B cell (primary cell): ENCODE results near the gene TFEB. TPM values are rescaled to one million over a fixed set of nuclear protein-coding genes. Genes with fewer than 3 reads are reported as not detected.

Experiments
- ATAC-seq: fragments of 200-7000 bp; cut with Tn5 transposase; one replicate; pipeline ENCODE4 v1.10.0; 2021; ENCODE audit warnings: low read depth, mild to moderate bottlenecking, moderate number of reproducible peaks, moderate library complexity
- CTCF ChIA-PET: fragments of 350-600 bp; sonication (Branson Sonifier 250); formaldehyde crosslinking; loops from one replicate; lab custom pipeline; 2021; ENCODE audit warnings: antibody characterized with exemption, inconsistent platforms; lab: Charles Lee
- POLR2A ChIA-PET: fragments of 350-600 bp; sonication (Branson Sonifier 250); formaldehyde crosslinking; loops from one replicate; lab custom pipeline; 2021; ENCODE audit warnings: antibody characterized with exemption; lab: Charles Lee
- DNase-seq: peaks from one replicate; pipeline ENCODE4 v3.0.0; 2013
- H2AFZ ChIP-seq: 2 replicates; pipeline ENCODE4 v1.6.1; 2012; ENCODE audit warnings: mild to moderate bottlenecking, low read depth, low read length; ENCODE audit not compliant: insufficient read depth, poor library complexity, severe bottlenecking
- H3K27ac ChIP-seq, 2 donors: 1 replicate in 1 of 2; 2 replicates in 1 of 2; pipeline ENCODE4 v1.5.1; 2012 to 2013; ENCODE audit warnings: low read length in 2 of 2, mild to moderate bottlenecking in 2 of 2, moderate library complexity in 1 of 2
- H3K27me3 ChIP-seq, 4 experiments: fragments of 200-600 bp in 1 of 4; sonication (generic) in 1 of 4; replicated peaks in 1 of 4; 1 replicate in 2 of 4; 2 replicates in 2 of 4; pipeline versions ENCODE4 v1.6.1 to v1.7.0; 2013 to 2016; ENCODE audit warnings: low read length in 3 of 4, mild to moderate bottlenecking in 2 of 4, mixed read lengths in 1 of 4, moderate library complexity in 1 of 4; ENCODE audit not compliant: insufficient read depth in 4 of 4, control insufficient read depth in 3 of 4; ENCODE audit errors: control extremely low read depth in 1 of 4
- H3K36me3 ChIP-seq, 2 experiments: replicated peaks in 1 of 2; 1 replicate in 1 of 2; 2 replicates in 1 of 2; pipeline versions ENCODE4 v1.6.1 to v1.7.1; 2013; ENCODE audit warnings: low read length in 1 of 2; ENCODE audit not compliant: insufficient read depth in 2 of 2, control insufficient read depth in 1 of 2; ENCODE audit errors: control extremely low read depth in 1 of 2, extremely low read depth in 1 of 2
- H3K4me1 ChIP-seq, 2 donors: fragments of 200-600 bp in 1 of 2; sonication (generic) in 1 of 2; 1 replicate in 1 of 2; 2 replicates in 1 of 2; pipeline versions ENCODE4 v1.5.1 to v1.6.1; 2013 to 2017; ENCODE audit warnings: low read length in 2 of 2; ENCODE audit not compliant: control insufficient read depth in 2 of 2, insufficient read depth in 2 of 2
- H3K4me2 ChIP-seq: replicated peaks from 2 replicates; pipeline ENCODE3; 2012; ENCODE audit warnings: mild to moderate bottlenecking, low read depth, low read length; ENCODE audit not compliant: poor library complexity, severe bottlenecking
- H3K4me3 ChIP-seq, 5 experiments: fragments of 200-600 bp in 1 of 5; sonication (generic) in 1 of 5; 1 replicate in 3 of 5; 2 replicates in 2 of 5; pipeline versions ENCODE4 v1.5.1 to v1.7.0; 2011 to 2016; ENCODE audit warnings: low read length in 4 of 5, mild to moderate bottlenecking in 4 of 5, low read depth in 2 of 5, control low read depth in 1 of 5, moderate library complexity in 1 of 5; ENCODE audit not compliant: insufficient read depth in 1 of 5; ENCODE audit errors: control extremely low read depth in 1 of 5, extremely low read depth in 1 of 5
- H3K79me2 ChIP-seq: fragments of 200-600 bp; sonication (generic); one replicate; pipeline ENCODE4 v1.6.0; 2016; ENCODE audit warnings: low read length; ENCODE audit not compliant: control insufficient read depth, insufficient read depth
- H3K9ac ChIP-seq: fragments of 200-600 bp; sonication (generic); 2 replicates; pipeline ENCODE4 v1.6.1; 2017; ENCODE audit warnings: mild to moderate bottlenecking, low read length, moderate library complexity
- H3K9me3 ChIP-seq, 3 donors: one replicate each; pipeline versions ENCODE4 v1.6.1 to v1.7.1; 2013; ENCODE audit warnings: low read length in 2 of 3; ENCODE audit not compliant: control insufficient read depth in 2 of 3, insufficient read depth in 1 of 3; ENCODE audit errors: control extremely low read depth in 1 of 3
- H4K20me1 ChIP-seq: 2 replicates; pipeline ENCODE4 v1.6.0; 2012; ENCODE audit warnings: mild to moderate bottlenecking, low read length; ENCODE audit not compliant: insufficient read depth, control insufficient read depth, poor library complexity, severe bottlenecking
- H3K27ac Mint-ChIP-seq: one replicate; pipeline ENCODE4 v1.8.0; 2021; ENCODE audit warnings: mixed read lengths
- H3K27me3 Mint-ChIP-seq: one replicate; pipeline ENCODE4 v1.8.0; 2021; ENCODE audit warnings: mixed read lengths
- H3K4me1 Mint-ChIP-seq: one replicate; pipeline ENCODE4 v1.8.0; 2021; ENCODE audit warnings: mixed read lengths
- H3K4me3 Mint-ChIP-seq: one replicate; pipeline ENCODE4 v1.8.0; 2021; ENCODE audit warnings: mixed read lengths
- H3K9me3 Mint-ChIP-seq: one replicate; pipeline ENCODE4 v1.8.0; 2022; ENCODE audit warnings: mixed read lengths; ENCODE audit not compliant: insufficient read depth
- CTCF ChIP-seq: fragments of 200-600 bp; IDR thresholded peaks from one replicate; pipeline ENCODE4 v1.8.0; 2022; ENCODE audit warnings: antibody characterized with exemption, mild to moderate bottlenecking
- EZH2 ChIP-seq: IDR thresholded peaks from 2 replicates; pipeline ENCODE4 v1.6.1; 2012; ENCODE audit warnings: borderline replicate concordance, low read depth, mild to moderate bottlenecking, moderate library complexity, low read length; ENCODE audit not compliant: insufficient read depth, poor library complexity, severe bottlenecking
- WGBS: methylation state at CpG from one replicate; pipeline ENCODE4 v1.1.5; 2013; ENCODE audit warnings: missing lambda C conversion rate; ENCODE audit not compliant: insufficient coverage; 5-methylcytosine and 5-hydroxymethylcytosine counted together
- intact Hi-C: fragments of 100-400 bp; cut with micrococcal nuclease; formaldehyde crosslinking; loops from one replicate; pipeline ENCODE4 v1.10.0; 2022
- polyA plus RNA-seq: library from polyadenylated mRNA; depleted of rRNA; stranded (reverse); fragments of >200 nt; gene quantifications from 2 replicates; pipeline ENCODE4 v1.2.3, GENCODE V29; 2012
- total RNA-seq, 2 donors: library from RNA; stranded (reverse); fragments of 120-200 nt in 1 of 2; gene quantifications; 1 replicate in 1 of 2; 2 replicates in 1 of 2; pipeline versions ENCODE4 v1.2.3 to v1.2.4, GENCODE V29; 2013 to 2022

Gene TFEB
- total and polyA plus RNA-seq, 2 donors (not counting 1 experiment from before 2014, with no cell fraction given): 113 to 148 TPM

GRCh38 chr6:41640426-41640825 lies 95.0 kb downstream of the TFEB start:
- TF ChIP-seq CTCF: no peak
- TF ChIP-seq EZH2: no peak
- Mint-ChIP-seq H3K27me3 (peaks cover 56% of the 10 kb centered on the region), H3K27ac (no peak overlapping the region), H3K9me3 (no peaks in the 10 kb centered on the region), H3K4me3 (no peak overlapping the region), H3K4me1 (peaks cover 15% of the 10 kb centered on the region)
- WGBS: 88% methylated on average over 7 of the region's 7 CpGs
- Histone ChIP-seq H2AFZ (no peak overlapping the region), H3K79me2 (no peaks in the 10 kb centered on the region), H4K20me1 (no peaks in the 10 kb centered on the region), H3K27ac (no peak overlapping the region), H3K36me3 (no peaks in the 10 kb centered on the region), H3K9ac (no peak overlapping the region), H3K4me3 (no peak overlapping the region), H3K4me1 (peaks cover 17 to 21% of the 10 kb centered on the region in 2 donors), H3K9me3 (peaks cover 0 to 14% (median 0%) of the 10 kb centered on the region in 3 donors), H3K4me2 (no peak overlapping the region), H3K27me3 (peaks cover 0 to 52% (median 19%) of the 10 kb centered on the region in 4 experiments)
- ATAC-seq (no peak), DNase-seq (no peak)
- CTCF ChIA-PET: no interaction called here
- intact Hi-C loops: no loop called here
- POLR2A ChIA-PET: no interaction called here

GRCh38 chr6:41639809-41640371 lies 95.5 kb downstream of the TFEB start:
- no peak overlapping the region for H3K9ac ChIP-seq

More at GRCh38 chr6:41639809-41640371, 95.5 kb downstream of the TFEB start:
- Histone ChIP-seq H3K4me1 (peaks cover 17 to 21% of the 10 kb centered on the region in 2 donors), H3K4me3 (no peak overlapping the region), H2AFZ (no peak overlapping the region), H3K9me3 (peaks cover 0 to 14% (median 0%) of the 10 kb centered on the region in 3 donors), H3K4me2 (no peak overlapping the region), H3K27me3 (peaks cover 0 to 55% (median 19%) of the 10 kb centered on the region in 4 experiments), H4K20me1 (no peaks in the 10 kb centered on the region), H3K36me3 (no peaks in the 10 kb centered on the region), H3K79me2 (no peaks in the 10 kb centered on the region), H3K27ac (no peak overlapping the region)
- Mint-ChIP-seq H3K27ac (no peak overlapping the region), H3K4me1 (peaks cover 15% of the 10 kb centered on the region), H3K4me3 (peak overlapping the region; percentile 76), H3K27me3 (peaks cover 60% of the 10 kb centered on the region), H3K9me3 (no peaks in the 10 kb centered on the region)
- 90% methylated on average over 4 of the region's 8 CpGs for WGBS
- CTCF ChIA-PET: no interaction called here
- TF ChIP-seq CTCF: no peak
- no peak for DNase-seq
- intact Hi-C loops: no loop called here
- no peak for ATAC-seq
- POLR2A ChIA-PET: no interaction called here
